ENCODE measurements around the gene MRTFA.

DNA sequence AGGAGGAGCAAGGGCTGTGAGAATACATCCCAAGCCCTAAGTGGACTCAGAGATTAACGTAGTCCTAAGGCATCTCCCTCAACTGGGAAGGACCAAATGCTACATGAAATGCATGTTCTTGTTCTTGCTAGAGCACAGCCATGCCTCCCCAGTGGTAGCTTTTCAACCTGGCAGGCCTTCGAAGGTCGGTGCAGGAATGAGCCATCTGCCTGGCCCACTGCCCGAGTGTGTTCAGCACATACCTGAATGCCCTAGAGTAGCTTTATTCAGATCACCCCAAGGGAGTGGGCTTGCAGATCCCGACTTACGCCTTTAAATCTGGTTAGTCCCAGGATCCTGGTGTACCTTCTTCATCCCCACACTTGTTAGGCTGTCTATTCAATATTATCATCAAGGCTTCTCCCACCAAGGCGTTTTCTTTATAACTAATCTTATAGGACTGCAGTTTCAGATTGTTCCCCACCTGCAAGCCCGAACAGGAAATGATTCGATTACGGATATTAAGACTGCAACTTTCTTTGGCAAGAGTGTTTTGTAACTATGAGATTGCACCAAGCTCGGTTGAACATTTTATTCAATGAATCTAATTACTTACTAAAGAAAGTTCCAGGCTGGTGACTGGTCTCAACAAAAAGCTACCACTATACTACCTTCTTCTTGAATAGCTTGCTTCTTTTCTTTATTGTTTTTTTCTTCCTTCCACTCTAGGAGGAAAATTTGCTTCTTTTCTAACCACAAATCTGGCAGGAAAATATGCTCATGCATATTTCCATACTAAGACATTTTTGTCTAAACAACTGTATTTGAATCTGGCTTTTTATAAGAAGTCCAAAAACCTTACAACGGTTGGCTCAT, 150.5 kb downstream of the MRTFA start:
- TF ChIP-seq, protein P1, sequence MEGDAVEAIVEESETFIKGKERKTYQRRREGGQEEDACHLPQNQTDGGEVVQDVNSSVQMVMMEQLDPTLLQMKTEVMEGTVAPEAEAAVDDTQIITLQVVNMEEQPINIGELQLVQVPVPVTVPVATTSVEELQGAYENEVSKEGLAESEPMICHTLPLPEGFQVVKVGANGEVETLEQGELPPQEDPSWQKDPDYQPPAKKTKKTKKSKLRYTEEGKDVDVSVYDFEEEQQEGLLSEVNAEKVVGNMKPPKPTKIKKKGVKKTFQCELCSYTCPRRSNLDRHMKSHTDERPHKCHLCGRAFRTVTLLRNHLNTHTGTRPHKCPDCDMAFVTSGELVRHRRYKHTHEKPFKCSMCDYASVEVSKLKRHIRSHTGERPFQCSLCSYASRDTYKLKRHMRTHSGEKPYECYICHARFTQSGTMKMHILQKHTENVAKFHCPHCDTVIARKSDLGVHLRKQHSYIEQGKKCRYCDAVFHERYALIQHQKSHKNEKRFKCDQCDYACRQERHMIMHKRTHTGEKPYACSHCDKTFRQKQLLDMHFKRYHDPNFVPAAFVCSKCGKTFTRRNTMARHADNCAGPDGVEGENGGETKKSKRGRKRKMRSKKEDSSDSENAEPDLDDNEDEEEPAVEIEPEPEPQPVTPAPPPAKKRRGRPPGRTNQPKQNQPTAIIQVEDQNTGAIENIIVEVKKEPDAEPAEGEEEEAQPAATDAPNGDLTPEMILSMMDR (conservative IDR thresholded peaks at IDR 0.05): no peak
- no peak for TF ChIP-seq ZFX (IDR thresholded peaks at IDR 0.05)
